HG02973 (cell line): ENCODE measurements around the gene CYB561D1.

Experiments
- ATAC-seq: cut with Tn5 transposase; IDR thresholded peaks from one replicate; pipeline ENCODE4 v1.9.1; 2021; ENCODE audit warnings: moderate library complexity; ENCODE audit not compliant: unreplicated experiment

The CYB561D1 gene

DNA sequence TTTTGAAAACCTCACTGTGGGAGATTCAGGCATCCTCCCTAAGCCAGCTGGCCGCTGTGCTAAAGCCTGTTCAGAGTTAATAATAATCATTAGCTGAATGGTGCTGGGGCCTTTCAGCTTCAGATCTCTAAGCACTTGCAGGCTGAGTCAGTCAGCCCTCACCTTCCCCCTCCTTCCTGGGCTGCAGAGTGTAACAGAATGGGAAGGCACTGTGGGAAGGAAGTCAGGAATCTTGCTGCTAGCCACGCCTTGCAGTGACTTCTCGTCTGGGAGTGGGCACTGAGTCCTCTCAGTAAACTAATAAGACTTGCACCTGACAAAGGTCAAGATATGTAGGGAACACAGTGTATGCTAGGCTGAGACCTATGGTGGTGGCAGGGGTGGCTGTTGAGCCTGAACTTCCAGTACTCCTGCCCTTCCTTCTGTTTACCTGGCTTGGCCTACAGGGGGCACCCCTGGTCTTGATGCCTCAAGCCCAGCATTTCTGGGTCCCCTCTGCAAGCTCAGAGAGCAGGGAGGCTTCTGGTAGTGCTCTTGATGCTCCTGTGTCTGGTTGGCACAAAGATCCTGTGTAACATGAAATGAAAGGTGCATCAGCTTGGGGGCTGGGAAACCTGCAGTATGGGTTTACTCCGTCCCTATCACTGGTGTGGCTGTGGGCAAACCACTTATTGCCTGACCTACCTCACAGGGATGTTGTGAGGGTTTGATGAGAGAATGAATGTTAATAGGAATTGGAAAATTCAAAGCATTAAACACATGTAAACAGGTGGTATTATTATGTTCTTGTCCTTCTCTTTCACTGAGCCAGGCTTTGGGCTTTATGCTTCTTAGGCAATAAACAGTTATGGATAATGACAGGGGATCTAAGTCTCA lies 6.0 kb downstream of the CYB561D1 start:
- ATAC-seq: no peak

DNA sequence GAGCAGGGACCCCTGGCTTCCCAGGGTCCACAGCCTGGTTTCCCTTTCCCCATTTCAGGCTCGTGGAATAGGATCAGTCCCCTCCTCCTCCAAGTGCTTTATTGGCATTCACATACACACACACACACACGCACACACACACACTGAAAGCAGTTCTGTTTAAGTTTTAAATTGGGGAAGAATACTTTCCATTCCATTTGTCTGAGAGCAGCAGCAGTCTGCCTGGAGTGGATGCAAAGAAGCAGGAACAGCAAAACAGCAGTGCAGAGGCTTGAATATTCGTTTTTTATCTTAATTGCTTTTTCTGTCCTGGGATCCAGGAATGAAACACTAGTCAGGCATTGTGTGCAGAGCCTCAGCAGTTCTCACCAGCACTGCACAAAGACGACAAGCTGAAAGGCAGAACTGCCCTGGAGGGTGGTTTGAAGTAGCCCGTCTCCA lies 7.1 kb downstream of the CYB561D1 start:
- ATAC-seq: no peak

DNA sequence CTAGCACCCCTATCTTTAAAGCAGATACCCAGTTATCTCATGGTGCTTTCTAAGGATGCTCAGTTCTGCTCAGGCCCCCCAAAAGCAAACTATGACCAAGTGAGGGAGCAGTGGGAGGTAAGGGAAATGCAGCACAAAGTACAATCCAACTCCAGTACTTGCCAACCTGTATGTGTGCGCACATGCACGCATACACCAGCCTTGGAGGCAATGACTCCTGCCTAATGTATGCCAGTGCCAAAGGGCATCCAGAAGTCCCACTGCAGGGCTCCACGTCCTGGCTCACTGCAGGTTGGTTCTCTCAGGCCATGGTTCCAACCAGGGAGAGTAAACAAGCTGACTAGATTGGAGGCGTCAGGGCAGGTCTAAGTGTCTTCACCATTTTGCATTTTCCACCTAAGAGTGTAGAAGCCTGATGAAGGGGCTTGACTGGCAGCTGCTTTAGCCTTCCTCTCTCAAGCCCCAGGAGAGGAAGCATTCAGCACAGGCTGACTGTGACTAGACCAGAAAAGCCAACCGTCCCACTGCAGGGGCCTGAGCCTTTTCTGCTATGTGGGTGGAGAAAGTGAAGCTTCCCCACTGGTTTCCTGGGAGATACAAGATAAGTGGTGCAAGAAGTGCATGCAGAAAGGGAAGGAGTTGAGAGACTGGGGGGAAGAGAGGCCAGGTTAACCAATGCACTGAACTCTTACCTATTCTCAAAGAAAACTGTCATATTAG lies 7.9 kb downstream of the CYB561D1 start:
- no peak for ATAC-seq

DNA sequence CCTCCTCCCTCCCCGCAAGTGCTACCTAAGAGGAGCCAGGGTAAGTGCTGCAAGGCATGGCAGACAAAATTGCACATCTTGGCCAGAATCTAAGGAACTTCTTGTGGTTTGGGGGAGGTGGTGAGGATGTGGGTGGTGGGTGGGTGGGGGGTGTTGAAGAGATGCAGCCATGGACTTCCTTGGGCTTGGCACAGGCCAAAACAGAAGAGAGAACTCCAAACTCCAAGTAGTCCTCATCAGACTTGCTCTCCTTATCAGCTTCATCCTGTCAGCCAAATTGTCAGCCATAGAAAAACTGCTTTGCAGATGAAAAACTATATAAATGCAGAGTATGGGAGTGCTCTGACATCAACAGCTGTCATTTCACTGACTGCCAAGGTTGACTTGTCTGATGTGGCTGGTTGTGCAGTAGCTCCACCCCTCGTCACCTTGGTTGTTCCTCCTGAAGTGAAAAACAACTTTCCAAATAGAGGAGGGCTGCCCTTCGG lies 8.5 kb downstream of the CYB561D1 start:
- ATAC-seq: no peak

DNA sequence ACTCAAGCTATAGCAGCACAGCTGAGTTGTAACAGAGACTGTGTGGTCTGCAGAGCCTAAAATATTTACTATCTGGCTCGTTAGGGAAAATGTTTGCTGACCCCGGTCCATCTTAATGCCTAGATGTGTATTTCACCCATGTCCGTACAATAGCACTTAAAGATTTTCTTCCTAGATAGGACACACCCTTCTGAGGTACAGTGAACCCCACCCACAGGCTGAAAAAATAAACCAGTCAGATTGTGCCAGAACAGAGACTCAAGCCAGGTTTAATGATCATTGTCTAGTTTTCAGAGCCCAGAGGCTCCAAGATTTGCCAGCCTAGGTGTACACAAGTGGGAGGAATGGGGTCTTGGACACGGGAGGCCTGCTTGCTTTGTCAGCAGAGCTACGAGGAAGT lies 10.0 kb downstream of the CYB561D1 start:
- no peak for ATAC-seq

DNA sequence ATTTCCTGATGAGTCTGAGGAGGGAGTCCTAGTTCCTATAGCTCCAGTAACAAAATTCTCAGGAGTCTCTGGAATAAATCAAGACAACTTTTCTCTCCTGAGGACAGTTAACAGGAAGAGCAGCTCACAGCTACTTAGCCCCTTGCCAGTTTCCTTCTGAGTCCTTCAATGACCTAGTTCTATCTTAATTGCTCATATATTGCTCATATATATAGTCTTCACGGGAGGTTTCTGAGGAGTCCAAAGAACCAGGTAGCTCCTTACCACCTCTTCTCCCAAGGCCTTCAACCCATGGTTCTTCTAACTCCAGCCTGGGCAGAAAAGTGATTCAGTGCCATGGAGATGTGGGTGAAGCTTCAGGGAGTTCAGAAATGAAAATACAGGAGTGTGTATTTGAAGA lies 11.1 kb downstream of the CYB561D1 start:
- no peak for ATAC-seq

DNA sequence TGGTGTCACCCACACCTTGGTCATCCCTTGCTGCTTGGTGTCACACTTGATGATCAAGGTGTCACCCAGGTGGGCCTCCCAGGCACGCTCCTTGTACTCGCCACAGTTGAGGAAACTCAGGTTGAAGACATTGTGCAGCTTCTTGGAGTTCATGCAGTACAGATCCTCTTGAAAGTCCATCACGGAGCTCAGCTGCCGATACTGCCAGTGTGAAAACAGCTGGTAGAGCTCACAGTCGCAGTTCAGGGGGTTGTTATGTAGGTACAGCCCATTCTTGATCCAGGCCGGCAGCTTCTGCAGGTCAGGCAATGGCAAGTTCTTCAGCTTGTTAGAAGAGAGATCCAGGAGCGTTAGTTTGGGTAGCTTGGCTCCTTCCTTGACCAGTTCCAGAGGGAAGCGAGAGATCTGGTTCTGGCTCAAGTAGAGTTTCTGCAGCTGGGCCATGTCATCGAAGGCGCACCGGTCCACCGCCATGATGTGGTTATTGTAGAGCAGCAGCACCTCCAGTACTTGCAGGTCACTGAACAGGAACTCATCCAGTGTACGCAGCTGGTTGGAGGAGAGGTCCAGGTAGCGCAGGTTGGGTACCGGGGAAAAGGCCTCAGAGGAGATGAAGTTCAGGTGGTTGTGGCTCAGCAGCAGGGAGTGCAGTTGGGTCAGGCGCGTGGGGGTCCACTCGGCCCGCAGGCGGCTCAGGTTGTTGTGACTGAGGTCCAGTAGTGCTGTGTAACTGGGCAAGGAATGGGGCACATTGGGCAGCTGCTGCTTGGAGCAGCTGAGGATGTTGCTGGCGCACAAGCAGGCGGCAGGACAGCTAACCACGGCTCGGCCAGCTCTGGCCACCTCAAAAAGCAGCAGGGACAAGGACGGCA lies 14.3 kb downstream of the CYB561D1 start:
- no peak for ATAC-seq

DNA sequence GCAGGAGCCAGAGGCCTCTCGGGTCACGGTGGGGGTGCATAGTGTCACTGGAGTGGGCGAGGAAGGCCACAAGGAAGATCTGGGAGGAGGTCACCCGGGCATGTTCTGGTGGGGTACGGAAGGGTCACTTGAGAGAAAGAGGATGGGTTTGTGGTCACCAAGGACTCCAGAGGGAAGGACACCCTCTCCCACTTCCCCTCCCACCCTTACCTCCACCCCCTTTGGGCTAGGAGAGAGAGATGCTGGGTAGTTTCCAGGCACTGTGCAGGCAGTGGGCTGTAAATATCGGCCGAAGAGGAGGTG lies 14.9 kb downstream of the CYB561D1 start:
- no peak for ATAC-seq

DNA sequence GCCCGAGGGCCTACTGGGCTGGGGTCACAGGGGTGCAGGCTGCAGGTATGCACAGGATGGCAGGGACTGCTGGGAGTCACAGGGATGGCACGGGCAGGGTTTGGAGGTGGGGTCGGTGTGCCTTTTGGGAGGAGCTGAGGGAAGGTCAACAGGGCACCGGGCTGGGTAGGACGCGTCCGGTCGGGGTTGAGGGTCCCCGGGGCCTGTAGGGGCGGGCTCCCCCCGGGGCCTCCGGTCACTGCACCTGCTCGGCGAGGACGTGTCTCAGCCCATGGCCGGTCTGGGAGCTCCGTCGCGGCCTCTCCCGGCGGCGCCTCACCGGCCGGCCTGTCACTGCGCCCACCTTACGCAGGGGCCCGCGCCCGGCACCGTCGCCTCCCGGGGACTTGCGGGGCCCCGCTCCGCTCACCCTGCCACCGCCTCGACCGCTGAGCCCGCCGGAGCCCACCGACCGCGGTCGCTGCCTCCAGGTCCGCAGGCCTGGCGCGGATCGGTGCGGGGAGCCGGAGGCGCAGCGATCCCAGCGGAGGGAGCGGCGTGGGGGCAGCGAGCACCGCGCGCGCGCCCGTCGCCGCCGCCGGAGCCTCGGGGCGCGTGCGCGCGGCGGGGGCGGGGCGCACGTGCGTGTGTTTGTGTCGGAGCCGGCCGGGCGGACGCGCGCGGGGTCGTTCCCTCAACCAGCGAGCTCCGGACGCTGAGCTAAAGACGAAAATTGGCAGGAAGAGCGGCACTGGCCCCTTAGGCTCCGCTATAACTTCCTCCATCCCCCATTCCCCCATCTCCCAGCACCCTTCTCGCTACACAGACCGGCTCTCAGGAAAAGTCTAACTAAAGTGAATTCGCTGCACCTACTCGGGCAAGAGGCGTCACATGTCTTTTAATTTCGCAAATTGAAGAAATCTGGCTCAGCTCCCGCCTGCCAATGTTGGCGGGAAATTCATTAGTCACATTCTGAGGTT lies 15.6 kb downstream of the CYB561D1 start, which contains the start of gene AMIGO1:
TSS of gene AMIGO1 (minus strand) at position 552 of the 959 bp plus-strand sequence. CDS start 815 bp downstream, outside the sequence.
- ATAC-seq: no peak

DNA sequence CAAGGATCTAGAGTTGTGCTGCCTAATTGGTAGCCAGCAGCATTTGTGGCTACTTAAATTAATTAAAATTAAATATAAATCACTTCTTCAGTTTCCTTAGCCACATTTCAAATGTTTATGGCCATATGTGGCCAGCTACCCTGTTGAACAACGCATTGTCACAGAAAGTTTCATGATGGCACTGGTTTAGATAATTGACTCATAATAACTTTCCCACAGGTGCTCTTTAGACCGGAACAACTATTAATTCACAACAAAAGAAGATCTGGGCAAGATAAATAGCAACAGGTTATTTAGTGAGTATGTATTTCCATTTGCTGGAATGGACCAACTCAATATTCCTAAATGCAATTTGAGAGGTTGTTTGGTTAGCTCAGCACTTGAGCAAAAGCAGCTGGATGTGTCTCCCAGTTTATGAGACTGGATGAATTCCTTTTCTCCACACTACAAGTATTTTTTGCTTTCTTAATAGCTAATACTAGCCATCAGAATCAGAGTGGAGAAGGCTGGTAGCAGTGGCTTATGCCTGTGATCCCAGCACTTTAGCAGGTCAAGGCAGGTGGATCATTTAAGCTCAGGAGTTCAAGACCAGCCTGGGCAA lies 19.3 kb downstream of the CYB561D1 start:
- ATAC-seq: no peak

DNA sequence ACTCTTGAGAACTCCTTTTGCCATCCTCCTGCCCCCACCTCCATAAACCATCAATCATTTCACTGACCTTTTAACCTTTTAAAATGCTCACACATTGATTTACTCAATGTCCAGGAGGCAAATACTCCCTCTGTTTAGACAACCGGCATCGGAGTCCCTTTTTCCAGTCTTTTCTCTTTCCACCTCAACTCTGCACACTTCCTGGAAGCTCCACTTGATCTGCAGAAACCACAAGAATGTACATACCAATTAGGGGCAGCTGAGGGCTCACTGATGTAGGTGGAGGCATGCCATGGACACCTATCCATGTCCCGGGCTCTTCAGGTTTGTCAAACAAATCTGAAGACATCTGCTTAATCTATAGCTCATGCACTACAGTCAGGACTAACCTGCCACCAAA lies 21.0 kb downstream of the CYB561D1 start:
- no peak for ATAC-seq

DNA sequence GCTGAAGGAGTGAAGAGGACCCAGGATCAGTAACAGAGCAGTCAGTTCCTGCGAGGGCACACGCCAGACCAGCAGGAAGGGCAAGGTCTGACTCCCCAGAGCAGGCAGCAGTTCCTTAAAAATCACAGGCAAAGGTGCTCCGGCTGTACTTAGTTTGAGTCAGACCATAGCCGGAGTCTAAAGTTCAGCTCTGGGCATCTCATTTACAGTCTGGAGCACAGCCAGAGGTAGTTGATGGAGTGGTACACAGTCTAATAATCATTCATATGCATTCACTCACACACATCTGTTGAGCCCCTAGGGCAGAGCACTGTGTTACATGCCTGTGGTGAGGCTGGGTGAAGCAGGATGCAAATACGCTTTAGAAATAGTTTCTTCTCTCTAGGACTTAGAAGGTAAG lies 23.0 kb downstream of the CYB561D1 start:
- no peak for ATAC-seq

DNA sequence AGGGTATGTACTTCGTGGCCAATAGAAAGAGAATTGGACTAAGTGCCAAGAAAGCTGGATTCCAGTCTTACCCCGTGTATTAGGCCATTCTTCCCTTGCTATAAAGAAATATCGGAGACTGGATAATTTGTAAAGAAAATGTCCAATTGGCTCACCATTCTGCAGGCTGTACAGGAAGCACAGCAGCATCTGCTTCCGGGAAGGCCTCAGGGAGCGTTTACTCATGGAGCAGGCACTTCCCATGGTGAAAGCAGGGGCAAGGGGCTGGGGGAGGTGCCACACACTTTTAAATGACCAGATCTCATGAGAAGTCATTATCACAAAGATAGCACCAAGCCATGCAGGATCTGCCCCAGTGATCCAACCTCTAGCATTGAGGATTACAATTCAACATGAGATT lies 23.4 kb downstream of the CYB561D1 start:
- ATAC-seq: no peak

DNA sequence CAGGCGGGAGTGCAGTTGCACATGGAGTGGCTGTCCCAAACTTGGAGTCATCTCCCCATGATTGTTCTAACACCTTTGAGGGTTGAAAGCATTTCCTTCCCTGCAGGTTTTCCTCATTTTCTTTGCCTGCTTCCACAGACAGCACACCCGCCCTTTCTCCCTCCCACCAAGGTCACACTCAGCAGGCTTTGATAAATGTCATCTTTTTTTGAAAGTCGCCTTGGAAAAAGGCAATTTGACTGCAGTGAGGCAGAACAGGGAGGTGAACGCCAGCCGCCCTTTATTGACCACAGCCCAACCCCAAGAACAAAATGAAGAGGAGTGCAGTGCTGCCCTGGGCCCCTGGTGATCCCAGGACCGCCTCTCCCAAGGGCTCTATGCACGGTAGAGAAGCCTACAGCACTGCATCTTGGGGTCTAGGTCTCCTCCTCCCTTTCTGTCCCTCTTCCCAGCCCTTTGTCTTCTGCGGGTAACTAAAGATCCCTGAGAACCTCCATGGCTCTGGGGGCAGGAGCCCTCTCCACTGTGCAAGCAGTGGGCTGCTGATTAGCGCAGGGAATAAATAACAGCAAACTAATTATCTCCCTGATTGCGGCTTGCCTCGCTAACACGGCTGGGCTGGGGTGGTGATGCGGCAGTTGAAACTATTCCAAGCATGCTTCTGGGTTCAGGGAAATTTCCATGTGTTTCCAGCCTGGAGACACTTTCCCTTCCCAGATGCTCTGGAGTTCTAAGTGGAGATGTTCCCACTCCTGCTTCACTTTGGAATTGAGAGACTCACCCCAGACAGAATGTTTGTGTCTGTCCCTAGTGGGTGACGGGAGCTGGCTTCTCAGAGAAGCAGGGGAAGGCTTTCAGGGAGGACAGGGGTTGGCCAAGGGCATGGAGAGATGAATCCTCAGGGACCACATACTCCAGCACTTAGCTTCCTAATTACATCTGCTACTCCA lies 27.4 kb downstream of the CYB561D1 start:
- ATAC-seq: no peak

DNA sequence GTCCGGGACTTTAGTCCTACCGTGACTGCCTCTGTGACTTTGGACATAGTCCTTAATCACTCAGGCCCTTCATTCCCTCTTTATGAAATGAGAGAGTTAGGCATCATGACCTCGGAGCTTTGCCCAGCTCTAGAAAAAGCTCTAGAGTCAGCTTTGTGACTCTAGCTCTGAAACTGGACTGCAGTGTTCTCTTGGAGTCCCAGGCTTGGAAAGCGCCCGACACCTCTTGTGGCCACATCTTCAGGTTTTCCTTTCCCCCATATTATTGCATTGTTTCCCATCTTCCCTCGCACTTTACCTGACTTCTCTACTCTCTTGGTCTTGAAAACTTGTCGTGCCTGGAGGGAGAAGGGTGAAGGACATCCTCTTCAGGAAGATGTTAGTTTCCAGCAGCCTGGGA lies 28.1 kb downstream of the CYB561D1 start:
- no peak for ATAC-seq

DNA sequence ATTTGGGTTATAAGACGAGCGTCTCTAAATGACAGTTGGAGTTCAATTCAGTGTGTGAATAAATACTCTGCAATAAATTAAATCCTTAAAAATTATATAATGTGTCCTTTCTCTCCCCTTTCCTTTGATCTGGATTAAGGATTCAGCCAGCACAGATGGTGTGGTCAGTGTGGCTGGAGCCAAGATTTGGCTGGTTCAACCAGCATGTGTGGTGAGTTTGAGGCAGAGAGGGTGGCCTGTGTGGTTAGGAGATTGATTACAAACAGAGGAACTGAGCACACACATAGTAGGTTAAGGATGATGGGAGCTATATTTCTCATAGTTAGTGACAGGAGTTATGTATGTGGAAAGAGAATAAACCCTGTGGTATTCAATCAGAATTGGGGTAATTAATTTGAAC lies 29.8 kb downstream of the CYB561D1 start:
- no peak for ATAC-seq

DNA sequence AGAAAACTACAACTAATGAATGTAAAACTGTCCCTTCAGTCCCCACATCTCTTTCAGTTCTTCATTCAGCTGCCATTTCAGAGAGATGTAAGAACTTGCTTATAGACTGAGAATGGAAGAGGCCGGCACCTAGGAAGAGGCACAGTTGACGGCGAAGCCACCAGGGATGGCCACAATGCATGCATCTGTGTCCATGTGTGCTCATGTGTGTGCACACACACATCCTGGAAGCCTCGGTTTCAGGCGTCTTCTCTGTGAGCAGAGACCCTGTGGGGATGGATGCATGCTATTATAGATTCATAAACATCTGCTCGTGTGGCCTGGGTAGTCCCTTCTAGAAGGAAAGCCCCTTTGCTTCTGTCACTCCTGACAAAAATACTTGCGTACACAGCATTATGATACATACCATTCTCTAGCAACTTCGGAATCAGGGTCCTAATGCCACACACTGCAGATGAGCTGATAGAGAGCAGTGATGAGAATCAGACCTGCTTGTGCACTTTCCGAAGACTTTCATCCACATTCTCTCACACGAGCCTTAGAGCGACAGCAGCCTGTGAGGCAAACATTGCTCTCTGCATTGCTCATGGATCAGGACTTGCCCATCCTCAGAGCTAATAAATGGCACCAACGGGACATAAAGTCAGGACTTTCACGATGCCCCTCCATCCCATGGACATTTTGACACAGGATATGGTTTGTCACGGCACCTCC lies 33.4 kb downstream of the CYB561D1 start:
- ATAC-seq: no peak
